Choroid plexus epithelial cell (primary cell): ENCODE measurements around the gene ZSCAN5A.
"Not testable (repeated sequence)": the region's sequence is repeated elsewhere in the genome, so short reads cannot be mapped to it uniquely, and the experiment has no call there.

Experiments used
- DNase-seq: peaks from one replicate; pipeline ENCODE4 v3.0.0-alpha.2; 2010; ENCODE audit warnings: low read depth
- H3K4me3 ChIP-seq: 2 replicates; pipeline ENCODE4 v1.5.1; 2011; ENCODE audit warnings: low read depth, mild to moderate bottlenecking, control low read depth, low read length, moderate library complexity
- CTCF ChIP-seq: conservative IDR thresholded peaks from 2 replicates; pipeline ENCODE4 v1.5.1; 2011; ENCODE audit warnings: low read depth, mild to moderate bottlenecking, control low read depth, inconsistent platforms, low read length, moderate library complexity

ZSCAN5A gene

GRCh38 chr19:56176881-56177280, 137.8 kb downstream of the ZSCAN5A start:
- H3K4me3 ChIP-seq: no peak overlapping the region
- no peak for DNase-seq
- no peak for TF ChIP-seq CTCF

GRCh38 chr19:56176310-56176709, 138.3 kb downstream of the ZSCAN5A start:
- DNase-seq, H3K4me3 ChIP-seq: not testable (repeated sequence)

GRCh38 chr19:56175861-56176307, 138.8 kb downstream of the ZSCAN5A start, which contains the start of gene GALP:
GALP (plus strand) TSS chr19:56176008; CDS start chr19:56177109, 1,101 bp downstream.
- not testable (repeated sequence) for DNase-seq, H3K4me3 ChIP-seq

GRCh38 chr19:56174550-56174949, 140.1 kb downstream of the ZSCAN5A start:
- DNase-seq: no peak
- H3K4me3 ChIP-seq: no peak overlapping the region
- TF ChIP-seq CTCF: no peak

GRCh38 chr19:56174086-56174485, 140.6 kb downstream of the ZSCAN5A start:
- TF ChIP-seq CTCF: no peak
- H3K4me3 ChIP-seq: no peak overlapping the region
- no peak for DNase-seq
